Cardiac fibroblast (primary cell): ENCODE results near the gene AFTPH.
A peak's percentile ranks its signal among the peaks of the same experiment; 100 is the strongest.

Source experiments
- DNase-seq, 2 donors: peaks; one replicate each; pipeline versions ENCODE4 v3.0.0 to v3.0.0-alpha.2; 2010; ENCODE audit warnings: low read depth in 2 of 2
- H3K4me3 ChIP-seq, 2 donors: replicated peaks in 1 of 2; 1 replicate in 1 of 2; 2 replicates in 1 of 2; pipeline ENCODE4 v1.5.1; 2011; ENCODE audit warnings: low read depth in 2 of 2, low read length in 2 of 2, mild to moderate bottlenecking in 2 of 2, moderate library complexity in 1 of 2
- CTCF ChIP-seq: IDR thresholded peaks from one replicate; pipeline ENCODE4 v1.5.1; 2011; ENCODE audit warnings: low read depth, mild to moderate bottlenecking, low read length, inconsistent platforms

Gene AFTPH

GRCh38 chr2:64565949-64566710 lies 42.0 kb downstream of the AFTPH start:
- DNase-seq = no peak
- TF ChIP-seq CTCF = no peak
- no peak overlapping the region for H3K4me3 ChIP-seq

DNA sequence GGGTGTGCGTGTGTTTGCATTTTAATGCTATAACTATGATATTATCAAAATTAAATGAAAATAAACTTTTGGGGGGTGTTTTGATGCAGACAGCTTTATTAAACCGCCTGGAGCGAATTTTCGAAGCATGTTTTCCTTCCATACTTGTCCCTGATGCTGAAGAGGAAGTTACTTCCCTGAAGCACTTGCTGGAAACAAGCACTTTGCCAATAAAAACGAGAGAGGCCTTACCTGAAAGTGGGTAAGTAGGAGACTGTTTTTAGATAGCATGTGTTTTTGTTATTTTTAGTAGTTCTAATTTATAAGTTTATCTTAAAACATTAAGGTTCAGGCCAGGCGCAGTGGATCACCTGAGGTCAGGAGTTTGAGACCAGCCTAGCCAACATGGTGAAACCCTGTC lies 43.3 kb downstream of the AFTPH start:
- H3K4me3 ChIP-seq = no peak overlapping the region
- no peak for TF ChIP-seq CTCF
- DNase-seq = no peak

DNA sequence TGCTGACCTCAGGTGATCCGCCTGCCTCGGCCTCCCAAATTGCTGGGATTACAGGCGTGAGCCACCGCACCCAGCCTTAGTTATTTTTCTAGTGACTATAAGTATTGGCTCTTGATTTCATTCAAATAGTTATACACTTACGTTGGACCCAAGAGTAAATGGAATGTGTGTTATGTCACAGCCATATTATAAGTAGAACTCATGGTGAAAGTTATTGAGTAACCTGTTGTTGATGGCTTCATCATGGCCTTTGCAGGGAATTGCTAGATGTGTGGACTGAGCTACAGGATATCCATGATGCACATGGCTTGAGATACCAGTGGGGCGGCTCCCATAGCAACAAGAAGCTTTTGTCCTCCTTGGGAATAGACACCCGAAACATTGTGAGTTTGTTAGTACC lies 44.7 kb downstream of the AFTPH start:
- TF ChIP-seq CTCF = no peak
- peak in 1 of 2 donors; percentile 34 for DNase-seq
- H3K4me3 ChIP-seq = no peak overlapping the region

DNA sequence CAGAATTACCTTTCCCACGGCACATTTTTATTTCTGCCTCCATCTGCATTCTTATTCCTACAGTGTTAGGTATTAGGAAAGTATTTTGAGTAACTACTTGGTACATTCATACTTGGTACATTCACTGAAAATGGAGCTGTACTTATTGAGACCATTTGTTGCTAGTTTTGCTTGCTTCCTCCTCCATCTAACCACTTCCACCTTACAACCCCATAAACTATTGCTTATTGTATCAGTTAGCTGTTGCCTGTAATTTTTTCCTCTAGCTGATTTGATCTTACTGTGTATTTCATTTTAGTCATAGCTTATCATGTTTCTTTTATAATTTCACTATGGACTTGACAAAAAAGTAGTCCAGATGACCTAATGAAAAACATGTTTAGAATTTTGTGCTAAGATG lies 50.7 kb downstream of the AFTPH start:
- no peak for DNase-seq
- no peak for TF ChIP-seq CTCF
- H3K4me3 ChIP-seq = no peak overlapping the region

- DNase-seq = no peak
- no peak for TF ChIP-seq CTCF
- H3K4me3 ChIP-seq = no peak overlapping the region
Measured at GRCh38 chr2:64581018-64581417, 56.9 kb downstream of the AFTPH start.

- no peak overlapping the region for H3K4me3 ChIP-seq
- no peak for TF ChIP-seq CTCF
- no peak for DNase-seq
Measured at GRCh38 chr2:64581777-64582539, 57.8 kb downstream of the AFTPH start.
